ENCODE results near the gene AJUBA. TPM values are rescaled to one million over a fixed set of nuclear protein-coding genes. Genes with fewer than 3 reads are reported as not detected.

AJUBA gene
- total RNA-seq, 1 donor from 2014 or later: 146 TPM

GRCh38 chr14:22997676-22998323, 15.4 kb upstream of the AJUBA start:
- Histone ChIP-seq H3K4me3 (ENCODE audit: insufficient read depth, low read depth, low read length) (no peak overlapping the region), H3K27me3 (ENCODE audit: insufficient read depth, low read length) (no peaks in the 10 kb centered on the region), H3K79me2 (ENCODE audit: insufficient read depth, low read length) (no peaks in the 10 kb centered on the region), H3K4me2 (ENCODE audit: low read length) (no peak overlapping the region), H2AFZ (ENCODE audit: low read depth, low read length) (no peak overlapping the region), H3K27ac (ENCODE audit: low read depth, low read length) (no peak overlapping the region), H3K9me3 (ENCODE audit: insufficient read depth, low read depth, low read length) (no peaks in the 10 kb centered on the region), H4K20me1 (ENCODE audit: insufficient read depth, low read length) (no peaks in the 10 kb centered on the region), H3K36me3 (ENCODE audit: insufficient read depth, low read length) (no peaks in the 10 kb centered on the region), H3K9ac (ENCODE audit: low read length) (no peak overlapping the region), H3K4me1 (ENCODE audit: insufficient read depth, low read length) (peaks cover 5% of the 10 kb centered on the region)
- no peaks in the 10 kb centered on the region for H3K9me3 Mint-ChIP-seq (ENCODE audit: unreplicated experiment)
- H3K36me3 Mint-ChIP-seq (ENCODE audit: low read depth, unreplicated experiment): no peaks in the 10 kb centered on the region
- TF ChIP-seq EZH2 (IDR thresholded peaks at IDR 0.05; ENCODE audit: insufficient read depth, low read length): no peak
- TF ChIP-seq CTCF (IDR thresholded peaks at IDR 0.05; ENCODE audit: insufficient read depth, low read depth, low read length): no peak
- DNase-seq (ENCODE audit: low read depth) (no peak), FAIRE-seq (no peak)
- no peaks in the 10 kb centered on the region for H3K27me3 Mint-ChIP-seq (ENCODE audit: low read depth, unreplicated experiment)
- H3K4me1 Mint-ChIP-seq (ENCODE audit: low read depth, unreplicated experiment): peaks cover 8% of the 10 kb centered on the region
- no peak overlapping the region for H3K4me3 Mint-ChIP-seq (ENCODE audit: unreplicated experiment)
- H3K27ac Mint-ChIP-seq (ENCODE audit: unreplicated experiment): no peak overlapping the region

DNA sequence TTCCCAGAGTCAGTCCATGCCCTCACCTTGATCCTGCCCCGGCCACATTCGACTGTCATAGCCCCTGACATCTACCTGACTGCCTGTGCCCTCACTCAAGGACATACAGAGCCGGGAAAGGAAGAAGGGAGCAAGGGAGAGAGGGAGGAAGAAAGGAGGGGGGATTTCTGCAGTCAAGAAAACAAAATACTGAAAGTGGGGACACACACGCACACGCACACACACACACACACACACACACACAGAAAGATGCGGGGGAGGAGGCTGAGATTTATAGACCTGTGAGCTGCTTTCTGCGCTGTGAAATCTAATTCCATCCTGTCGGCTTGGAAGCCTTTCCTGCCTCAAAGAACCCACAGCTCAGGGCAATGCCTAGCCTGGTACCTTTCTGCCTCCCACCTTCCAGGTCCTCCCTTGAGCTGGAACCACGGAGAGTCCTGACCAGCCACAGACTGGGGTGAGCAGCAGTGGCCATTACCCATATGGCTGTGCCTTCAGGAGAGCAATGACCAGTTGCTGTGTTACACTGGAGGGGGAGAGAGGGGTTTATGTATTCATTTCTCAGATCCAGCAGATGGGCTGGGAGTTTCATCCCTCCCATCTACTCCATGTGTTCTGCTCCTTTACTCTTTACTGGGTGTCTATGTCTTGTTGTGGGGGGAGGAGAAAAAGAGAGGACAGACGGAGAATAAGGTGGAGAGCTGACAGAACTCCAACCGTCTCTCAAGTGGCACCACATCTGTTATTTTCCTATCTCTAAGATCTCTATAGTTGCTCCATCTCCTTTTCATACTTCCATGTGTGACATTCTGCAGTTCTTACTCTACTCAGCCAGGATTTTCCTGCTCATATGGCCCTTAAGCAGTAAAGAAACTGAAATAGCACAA, 14.7 kb upstream of the AJUBA start:
- Histone ChIP-seq H3K4me1 (ENCODE audit: insufficient read depth, low read length) (peaks cover 5% of the 10 kb centered on the region), H3K27ac (ENCODE audit: low read depth, low read length) (no peak overlapping the region), H3K27me3 (ENCODE audit: insufficient read depth, low read length) (no peaks in the 10 kb centered on the region), H3K4me3 (ENCODE audit: insufficient read depth, low read depth, low read length) (no peak overlapping the region), H2AFZ (ENCODE audit: low read depth, low read length) (no peak overlapping the region), H4K20me1 (ENCODE audit: insufficient read depth, low read length) (no peaks in the 10 kb centered on the region), H3K79me2 (ENCODE audit: insufficient read depth, low read length) (no peaks in the 10 kb centered on the region), H3K9me3 (ENCODE audit: insufficient read depth, low read depth, low read length) (no peaks in the 10 kb centered on the region), H3K36me3 (ENCODE audit: insufficient read depth, low read length) (no peaks in the 10 kb centered on the region), H3K4me2 (ENCODE audit: low read length) (no peak overlapping the region), H3K9ac (ENCODE audit: low read length) (no peak overlapping the region)
- DNase-seq (ENCODE audit: low read depth) (no peak), FAIRE-seq (no peak)
- TF ChIP-seq EZH2 (IDR thresholded peaks at IDR 0.05; ENCODE audit: insufficient read depth, low read length): no peak
- no peak for TF ChIP-seq CTCF (IDR thresholded peaks at IDR 0.05; ENCODE audit: insufficient read depth, low read depth, low read length)
- H3K36me3 Mint-ChIP-seq (ENCODE audit: low read depth, unreplicated experiment): no peaks in the 10 kb centered on the region
- no peak overlapping the region for H3K4me3 Mint-ChIP-seq (ENCODE audit: unreplicated experiment)
- H3K9me3 Mint-ChIP-seq (ENCODE audit: unreplicated experiment): no peaks in the 10 kb centered on the region
- H3K27me3 Mint-ChIP-seq (ENCODE audit: low read depth, unreplicated experiment): no peaks in the 10 kb centered on the region
- H3K27ac Mint-ChIP-seq (ENCODE audit: unreplicated experiment): no peak overlapping the region
- H3K4me1 Mint-ChIP-seq (ENCODE audit: low read depth, unreplicated experiment): peaks cover 8% of the 10 kb centered on the region
